Heart left ventricle (tissue), 13 donors: Measurements from ENCODE around the gene CLSTN2.

Experiments used
- CTCF ChIP-seq, 12 donors: fragments of 200-600 bp; sonication (generic) in 4 of 12; IDR thresholded peaks; one replicate each; pipeline versions ENCODE4 v1.5.0 to v1.8.0; 2018 to 2022; ENCODE audit warnings: antibody characterized with exemption in 12 of 12, mild to moderate bottlenecking in 5 of 12
- POLR2A ChIP-seq, 2 donors: fragments of 450-650 bp; IDR thresholded peaks; one replicate each; pipeline ENCODE4 v1.6.1; 2017; ENCODE audit warnings: antibody characterized with exemption in 2 of 2, mild to moderate bottlenecking in 2 of 2, moderate library complexity in 2 of 2
- donor health status: ischemic (EF 13 %, LVEDD 7.1; RV severe dilation, severe dysfunction).
- donor health status: DM: no; HTN: yes; CAD: no.
- donor health status: DM: no; HTN: no; CAD: no.
- donor health status: ischemic (EF 25% LVEDD 6.9; RV normal size, moderate dysfunction).
- donor health status: ischemic (EF 25% LVEDD 5.7; RV mildly dilated, moderate dysfunction).
- donor health status: ischemic (EF 35%, LVEDD 5.7; RV mildly dilated, moderate dysfunction).
- donor health status: nonischemic (EF 11% LVEDD 7.7; RV severe dilation, severe dysfunction).
- donor health status: DM: yes; HTN: yes; CAD: no.
- donor health status: PGD.
- donor health status: ischemic (EF 29% LVEDD 5.4; RV normal size, mild dysfunction).
- donor health status: nonischemic (EF 23%, LVEDD 6.1; RV moderate dilation, normal function).

DNA sequence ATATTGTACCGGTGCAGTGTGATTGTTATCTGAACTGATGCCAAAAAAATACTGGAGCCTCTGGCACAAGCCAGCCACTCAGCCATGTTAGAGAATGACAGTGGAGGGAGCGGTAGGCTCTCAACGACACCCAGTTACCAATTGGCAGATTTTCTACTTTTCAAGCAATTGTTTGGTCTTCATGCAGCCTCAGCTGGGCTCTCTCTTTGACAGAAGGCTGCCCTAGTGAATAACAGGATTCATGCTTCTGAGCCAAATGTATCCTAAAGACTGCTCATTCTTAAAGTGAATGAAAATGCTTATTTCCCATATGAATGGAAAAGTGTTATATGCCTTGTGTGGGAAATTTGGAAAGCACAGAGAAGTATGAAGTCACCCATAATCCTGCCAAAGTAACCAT is 481.7 kb downstream of the CLSTN2 start:
- TF ChIP-seq CTCF (IDR thresholded peaks at IDR 0.05) (no peak), POLR2A (IDR thresholded peaks at IDR 0.05) (no peak)
